SK-MEL-5 (cell line): ENCODE data around the gene NCCRP1. TPM values are rescaled to one million over a fixed set of nuclear protein-coding genes. Genes with fewer than 3 reads are reported as not detected.
A peak's percentile ranks its signal among the peaks of the same experiment; 100 is the strongest.
"Not testable (repeated sequence)": the region's sequence is repeated elsewhere in the genome, so short reads cannot be mapped to it uniquely, and the experiment has no call there.

Source experiments
- DNase-seq: peaks from one replicate; pipeline ENCODE4 v3.0.0-alpha.2; 2016; ENCODE audit warnings: low read depth, low spot score
- in situ Hi-C: cut with HindIII; loops from 2 replicates; pipeline ENCODE4 v1.10.0; 2016; ENCODE audit warnings: low sequenced_read_pairs, high pct_unique_total_duplicates, low pct_unique_long_range_greater_than_20kb
- total RNA-seq: library from RNA; depleted of rRNA; stranded (reverse); fragments of >200 nt; shearing (Covaris generic); gene quantifications from 2 replicates; pipeline ENCODE4 v1.2.3, GENCODE V29; 2014

NCCRP1 gene
- total RNA-seq, 1 experiment from 2014 or later = 0.21 TPM

DNA sequence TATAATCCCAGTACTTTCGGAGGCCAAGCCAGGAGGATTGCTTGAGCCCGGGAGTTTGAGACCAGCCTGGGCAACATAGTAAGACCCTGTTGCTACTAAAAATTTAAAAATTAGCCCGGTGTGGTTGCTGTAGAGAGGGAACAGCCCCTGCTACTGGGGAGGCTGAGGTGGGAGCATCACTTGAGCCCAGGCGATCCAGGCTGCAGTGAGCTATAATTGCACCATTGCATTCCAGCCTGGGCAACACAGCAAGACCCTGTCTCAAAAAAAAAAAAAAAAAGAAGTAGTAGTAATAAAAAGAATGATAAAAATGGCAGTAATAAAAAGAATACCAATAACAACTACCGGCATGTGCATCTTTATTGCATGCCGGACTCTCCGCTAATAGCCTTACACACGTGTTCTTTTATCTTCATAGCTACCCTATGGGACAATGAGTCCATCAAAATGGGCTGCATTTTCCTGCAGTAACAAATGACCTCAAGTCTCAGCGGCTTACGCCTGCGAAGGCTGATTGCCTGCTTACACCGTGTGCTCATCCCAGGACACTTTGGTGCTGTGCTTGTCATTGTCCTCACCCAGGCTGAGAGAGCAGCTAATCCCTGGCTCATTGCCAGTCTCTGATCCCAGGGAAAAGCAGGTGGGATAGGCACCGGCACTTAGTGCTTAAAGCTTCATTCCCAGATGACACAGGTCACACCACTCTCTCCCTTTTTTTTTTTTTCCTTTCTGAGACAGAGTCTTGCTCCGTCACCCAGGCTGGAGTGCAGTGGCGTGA lies 21.7 kb downstream of the NCCRP1 start:
- in situ Hi-C loops = no loop called here
- DNase-seq = no peak

DNA sequence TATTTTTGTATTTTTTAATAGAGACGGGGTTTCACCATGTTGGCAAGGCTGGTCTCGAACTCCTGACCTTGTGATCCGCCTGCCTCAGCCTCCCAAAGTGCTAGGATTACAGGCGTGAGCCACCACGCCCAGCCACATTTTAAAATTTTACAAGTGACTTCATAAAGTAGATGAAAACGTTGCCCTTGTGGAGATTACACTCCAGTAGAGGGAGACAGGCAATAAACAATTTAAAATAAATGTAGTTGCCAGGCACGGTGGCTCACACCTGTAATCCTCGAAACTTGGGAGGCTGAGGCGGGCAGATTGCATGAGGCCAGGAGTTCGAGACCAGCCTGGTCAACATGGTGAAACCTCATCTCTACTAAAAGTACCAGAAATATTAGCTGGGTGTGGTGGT lies 22.3 kb downstream of the NCCRP1 start:
- in situ Hi-C loops, DNase-seq: not testable (repeated sequence)

DNA sequence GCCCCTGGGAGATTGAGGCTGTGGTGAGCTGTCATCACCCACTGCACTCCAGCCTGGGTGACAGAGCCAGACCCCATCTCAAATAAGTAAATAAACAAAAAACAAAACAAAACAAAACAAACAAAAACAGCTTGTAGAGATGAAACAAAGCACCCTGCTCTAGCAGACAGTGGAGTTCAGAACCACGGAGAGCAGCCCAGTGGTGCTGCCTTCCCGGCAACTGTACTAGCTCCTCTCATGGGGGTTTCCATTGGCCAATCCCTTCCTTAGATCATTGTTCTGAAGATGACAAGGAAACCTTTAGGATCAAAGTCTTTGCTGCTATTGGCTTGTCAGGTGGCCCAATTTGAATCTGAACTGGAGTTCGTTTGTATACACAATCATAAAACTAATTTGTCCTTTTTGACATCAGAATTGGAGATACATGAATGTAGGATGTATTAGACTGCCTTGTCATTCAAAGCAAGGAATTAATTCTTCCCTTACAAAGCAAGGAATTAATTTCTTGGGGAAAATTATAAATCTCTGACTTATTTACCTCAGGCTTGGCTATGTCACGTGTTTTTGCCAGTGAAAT lies 27.0 kb downstream of the NCCRP1 start:
- DNase-seq = peak; percentile 46
- in situ Hi-C loops = no loop called here

DNA sequence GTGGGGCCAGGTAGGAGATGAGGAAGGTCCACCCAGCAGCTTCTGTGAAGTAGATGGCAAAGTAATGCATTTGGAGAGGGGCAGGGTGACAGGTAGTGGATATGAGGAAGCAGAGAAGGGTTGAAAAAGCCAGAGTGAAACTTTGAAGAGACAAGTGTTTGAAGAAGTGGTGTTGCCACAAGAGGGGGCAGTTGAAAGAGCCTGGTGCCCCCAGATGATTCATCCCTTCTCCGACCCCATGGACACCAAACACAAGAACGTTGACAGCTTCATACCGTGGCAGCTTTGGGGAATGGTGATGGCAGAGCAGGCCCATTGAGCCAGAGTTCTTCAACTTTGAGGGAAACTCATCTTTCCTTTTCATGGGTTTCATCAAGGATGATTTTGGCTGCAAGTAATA lies 28.1 kb downstream of the NCCRP1 start:
- in situ Hi-C loops = no loop called here
- DNase-seq = peak; percentile 22

DNA sequence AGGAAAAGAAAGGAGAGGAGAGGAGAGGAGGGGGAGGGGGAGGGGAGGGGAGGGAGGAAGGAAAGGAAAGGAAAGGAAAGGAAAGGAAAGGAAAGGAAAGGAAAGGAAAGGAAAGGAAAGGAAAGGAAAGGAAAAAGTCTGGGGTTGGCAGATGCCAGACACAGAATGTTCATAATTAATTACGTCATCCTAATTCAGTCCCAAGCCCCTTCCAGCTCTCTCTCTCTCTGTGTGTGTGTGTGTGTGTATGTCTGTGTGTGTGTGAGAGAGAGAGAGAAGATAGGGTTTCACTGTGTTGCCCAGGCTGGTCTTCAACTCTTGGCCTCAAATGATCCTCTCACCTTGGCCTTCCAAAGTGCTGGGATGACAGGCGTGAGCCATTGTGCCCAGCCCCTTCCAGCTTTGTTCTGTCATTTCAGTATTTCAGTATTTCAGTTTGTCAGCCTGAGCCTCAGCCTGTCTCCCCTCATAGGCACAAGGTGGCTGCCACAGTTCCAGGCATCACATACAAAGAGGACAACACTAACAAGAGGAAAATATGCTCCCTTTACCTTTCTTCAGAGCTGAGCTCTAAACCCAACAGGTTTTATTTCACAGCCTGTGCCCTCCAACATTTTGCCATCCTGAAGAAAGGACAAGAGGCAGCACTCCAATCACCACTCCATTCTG lies 33.5 kb downstream of the NCCRP1 start:
- in situ Hi-C loops = no loop called here
- DNase-seq = no peak

DNA sequence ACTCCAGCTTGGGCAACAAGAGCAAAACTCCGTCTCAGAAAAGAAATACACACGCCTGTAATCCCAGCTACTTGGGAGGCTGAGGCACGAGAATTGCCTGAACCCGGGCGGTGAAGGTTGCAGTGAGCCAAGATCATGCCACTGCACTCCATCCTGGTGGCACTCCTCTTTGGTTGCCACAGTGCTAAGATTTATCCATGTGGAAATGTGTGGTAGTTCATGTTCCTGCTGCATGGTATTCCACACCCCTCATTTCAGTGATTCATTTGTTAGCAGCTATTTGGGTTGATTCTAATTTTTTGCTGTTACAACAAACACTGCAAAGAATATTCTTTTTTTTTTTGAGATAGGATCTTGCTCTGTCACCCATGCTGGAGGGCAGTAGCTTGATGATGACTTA lies 35.9 kb downstream of the NCCRP1 start:
- in situ Hi-C loops = no loop called here
- DNase-seq = no peak

DNA sequence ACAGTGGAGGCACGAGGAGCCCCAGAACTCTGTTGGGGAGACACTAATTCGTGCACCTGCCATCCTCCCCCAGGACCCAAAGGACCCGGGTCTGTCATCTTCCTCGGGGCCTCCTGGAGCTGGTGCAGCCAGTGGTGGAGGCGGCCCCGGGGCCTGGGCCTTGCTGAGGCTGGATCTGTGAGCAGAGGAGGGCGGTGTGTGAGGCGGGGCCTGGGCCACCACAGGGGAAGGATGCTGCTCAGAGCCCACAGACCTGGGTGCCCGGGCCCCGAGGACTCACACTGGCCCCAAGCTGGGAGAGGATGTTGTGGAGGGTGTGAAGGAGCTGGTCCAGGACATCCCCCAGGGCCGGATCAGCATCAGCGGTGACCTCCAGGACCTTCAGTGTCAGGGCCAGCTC lies 39.8 kb downstream of the NCCRP1 start:
- in situ Hi-C loops = no loop called here

DNA sequence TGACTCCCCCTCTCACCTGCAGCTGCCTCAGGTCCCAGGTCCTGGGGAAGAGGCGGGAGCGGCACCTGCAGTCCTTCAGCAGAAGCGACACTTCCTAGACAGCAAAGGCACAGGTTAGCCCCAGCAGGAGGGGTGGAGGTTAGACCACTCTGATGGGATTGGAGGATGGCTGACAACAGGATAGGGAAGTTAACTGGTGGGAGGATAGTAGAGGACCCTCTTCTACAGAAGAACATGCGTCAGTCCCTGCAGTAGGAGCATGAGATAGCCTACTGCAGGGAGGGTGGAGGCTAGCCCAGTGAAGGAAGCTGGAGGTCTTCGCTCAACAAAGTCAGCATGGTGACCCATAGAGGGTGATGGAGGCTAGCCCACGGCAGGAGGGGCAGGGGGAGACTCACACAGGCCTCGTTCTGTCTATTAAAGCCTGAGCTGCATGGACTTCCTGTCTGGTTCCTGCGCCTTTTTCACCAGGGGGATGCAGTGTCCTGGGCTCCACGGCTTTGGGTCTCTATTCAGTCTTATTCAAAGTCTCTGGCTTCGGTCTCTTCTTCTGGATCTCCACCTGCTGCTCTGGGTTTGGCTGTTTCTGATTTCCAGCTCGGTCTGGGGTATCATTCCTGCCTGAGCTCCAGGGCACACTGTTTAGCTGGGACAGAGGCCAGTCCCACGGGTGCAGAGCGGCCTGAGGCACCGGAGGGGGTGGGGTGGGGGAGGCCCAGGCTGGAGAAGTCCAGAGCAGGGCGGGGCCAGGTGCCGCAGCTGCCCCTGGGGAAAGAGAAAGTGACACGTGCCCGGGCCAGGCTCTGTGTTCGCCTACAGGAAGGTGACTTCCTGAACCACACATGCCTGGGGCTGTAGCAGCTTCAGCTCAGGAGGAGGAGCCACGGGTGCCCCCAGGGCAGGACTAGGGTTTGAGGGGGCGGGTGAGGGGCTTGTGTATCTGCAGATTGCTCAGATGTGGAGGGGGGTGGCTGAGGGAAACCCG lies 40.7 kb downstream of the NCCRP1 start:
- in situ Hi-C loops = no loop called here
- DNase-seq = no peak

More for the DNA sequence above, 39.8 kb downstream of the NCCRP1 start:
- DNase-seq = no peak

DNA sequence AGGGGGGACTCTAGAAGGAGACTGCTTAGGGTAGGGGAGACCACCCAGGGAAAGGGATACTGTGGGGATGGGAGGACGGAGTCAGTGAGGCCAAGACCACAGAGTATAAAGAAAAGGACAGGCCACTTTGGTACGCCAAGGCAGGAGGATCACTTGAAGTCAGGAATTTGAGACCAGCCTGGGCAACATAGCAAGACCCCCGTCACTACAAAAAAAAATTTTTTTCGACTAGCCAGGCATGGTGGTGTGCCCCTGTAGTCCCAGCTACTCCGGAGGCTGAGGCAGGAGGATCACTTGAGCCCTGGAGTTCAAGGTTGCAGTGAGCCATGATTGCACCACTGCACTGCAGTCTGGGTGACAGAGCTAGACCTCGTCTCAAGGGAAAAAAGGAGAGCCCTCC lies 41.4 kb downstream of the NCCRP1 start:
- in situ Hi-C loops = no loop called here
- DNase-seq = no peak

DNA sequence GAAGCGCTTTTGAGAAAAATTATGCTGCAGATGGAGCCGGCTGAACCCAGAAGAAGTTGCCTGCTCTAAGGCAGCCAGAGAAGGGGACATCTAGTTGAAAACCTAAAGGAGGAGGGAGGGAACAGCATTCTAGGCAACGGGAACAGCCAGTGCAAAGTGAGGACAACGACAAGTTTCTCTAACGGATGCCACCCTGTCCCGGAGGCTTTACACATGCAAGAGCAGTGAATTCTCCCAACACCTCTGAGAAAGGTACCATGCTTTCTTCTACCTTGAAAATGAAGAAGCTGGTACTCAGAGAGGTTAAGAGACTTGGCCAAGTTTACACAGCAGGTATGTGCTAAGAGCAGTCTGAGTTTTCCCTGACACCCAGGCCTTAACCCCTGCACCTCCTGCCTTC lies 42.2 kb downstream of the NCCRP1 start:
- in situ Hi-C loops = no loop called here

DNA sequence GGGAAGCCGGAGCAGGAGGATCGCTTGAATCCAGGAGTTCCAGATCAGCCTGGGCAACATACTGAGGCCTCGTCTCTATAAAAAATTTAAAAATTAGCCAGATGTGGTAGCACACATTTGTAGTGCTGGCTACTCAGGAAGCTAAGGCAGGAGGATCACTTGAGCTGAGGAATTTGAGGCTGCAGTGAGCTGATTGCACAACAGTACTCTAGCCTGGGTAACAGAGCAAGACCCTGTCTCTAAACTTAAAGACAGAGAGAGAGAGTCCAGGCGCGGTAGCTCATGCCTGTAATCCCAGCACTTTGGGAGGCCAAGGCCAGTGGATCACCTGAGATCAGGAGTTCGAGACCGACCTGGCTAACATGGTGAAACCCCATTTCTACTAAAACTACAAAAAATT lies 43.7 kb downstream of the NCCRP1 start:
- no peak for DNase-seq
- in situ Hi-C loops = no loop called here

More for the DNA sequence above, 42.2 kb downstream of the NCCRP1 start:
- DNase-seq = no peak

DNA sequence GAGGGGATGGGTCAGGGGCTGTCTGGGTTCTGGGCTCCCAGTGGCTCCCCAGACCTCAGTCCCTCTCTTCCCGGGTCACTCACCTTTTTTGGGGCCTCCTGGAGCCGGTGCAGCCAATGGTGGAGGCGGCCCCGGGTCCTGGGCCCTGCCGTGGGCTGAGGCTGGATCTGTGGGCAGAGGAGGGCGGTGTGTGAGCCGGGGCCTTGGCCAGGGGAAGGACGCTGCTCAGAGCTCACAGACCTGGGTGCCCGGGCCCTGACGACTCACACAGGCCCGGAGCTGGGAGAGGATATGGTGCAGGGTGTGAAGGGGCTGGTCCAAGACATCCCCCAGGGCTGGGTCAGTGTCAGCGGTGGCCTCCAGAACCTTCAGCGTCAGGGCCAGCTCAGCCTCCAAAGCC lies 47.0 kb downstream of the NCCRP1 start:
- in situ Hi-C loops, DNase-seq: not testable (repeated sequence)

DNA sequence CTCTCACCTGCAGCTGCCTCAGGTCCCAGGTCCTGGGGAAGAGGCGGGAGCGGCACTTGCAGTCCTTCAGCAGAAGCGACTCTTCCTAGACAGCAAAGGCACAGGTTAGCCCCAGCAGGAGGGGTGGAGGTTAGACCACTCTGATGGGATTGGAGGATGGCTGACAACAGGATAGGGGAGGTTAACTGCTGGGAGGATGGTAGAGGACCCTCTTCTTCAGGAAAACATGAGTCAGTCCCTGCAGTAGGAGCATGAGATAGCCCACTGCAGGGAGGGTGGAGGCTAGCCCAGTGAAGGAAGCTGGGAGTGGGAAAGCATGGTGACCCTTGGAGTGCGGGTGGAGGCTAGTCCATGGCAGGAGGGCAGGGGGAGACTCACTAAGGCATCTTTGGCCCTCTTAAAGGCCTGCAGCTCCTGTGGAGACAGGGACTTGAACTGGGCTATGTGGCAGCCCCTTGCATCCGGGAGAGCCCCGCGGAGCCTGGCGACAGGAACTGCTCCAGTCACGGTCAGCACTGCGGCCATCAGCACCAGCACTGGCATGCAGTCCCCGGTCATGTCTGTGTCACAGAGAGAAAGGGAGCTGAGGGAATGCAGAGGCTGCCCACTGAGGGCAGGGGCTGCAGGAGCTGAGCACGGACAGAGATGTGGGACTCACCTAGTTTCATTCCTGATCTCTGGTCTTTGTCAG lies 47.8 kb downstream of the NCCRP1 start, which contains the start of gene IFNL3:
TSS of gene IFNL3 (minus strand) at position 597 of the 691 bp plus-strand sequence. CDS start at position 558, 39 bp downstream.
- in situ Hi-C loops, DNase-seq: not testable (repeated sequence)

DNA sequence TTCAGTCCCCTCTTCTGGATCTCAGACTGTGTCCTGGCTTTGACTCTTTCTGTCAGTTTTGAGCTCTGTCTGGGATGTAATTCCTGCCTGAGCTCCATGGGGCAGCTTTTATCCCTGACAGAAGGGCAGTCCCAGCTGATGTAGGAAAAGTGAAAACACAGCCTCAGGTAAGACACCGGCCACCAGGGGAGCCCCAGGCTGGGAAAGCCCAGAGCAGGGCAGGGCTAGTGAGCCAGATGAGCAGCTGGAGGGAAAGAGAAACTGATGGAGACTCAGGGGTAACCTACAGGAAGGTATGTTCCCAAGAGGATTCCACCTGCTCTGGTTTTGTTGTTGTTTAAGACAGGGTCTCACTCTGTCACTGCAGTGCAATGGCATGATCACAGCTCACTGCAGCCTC lies 48.4 kb downstream of the NCCRP1 start:
- DNase-seq, in situ Hi-C loops: not testable (repeated sequence)

DNA sequence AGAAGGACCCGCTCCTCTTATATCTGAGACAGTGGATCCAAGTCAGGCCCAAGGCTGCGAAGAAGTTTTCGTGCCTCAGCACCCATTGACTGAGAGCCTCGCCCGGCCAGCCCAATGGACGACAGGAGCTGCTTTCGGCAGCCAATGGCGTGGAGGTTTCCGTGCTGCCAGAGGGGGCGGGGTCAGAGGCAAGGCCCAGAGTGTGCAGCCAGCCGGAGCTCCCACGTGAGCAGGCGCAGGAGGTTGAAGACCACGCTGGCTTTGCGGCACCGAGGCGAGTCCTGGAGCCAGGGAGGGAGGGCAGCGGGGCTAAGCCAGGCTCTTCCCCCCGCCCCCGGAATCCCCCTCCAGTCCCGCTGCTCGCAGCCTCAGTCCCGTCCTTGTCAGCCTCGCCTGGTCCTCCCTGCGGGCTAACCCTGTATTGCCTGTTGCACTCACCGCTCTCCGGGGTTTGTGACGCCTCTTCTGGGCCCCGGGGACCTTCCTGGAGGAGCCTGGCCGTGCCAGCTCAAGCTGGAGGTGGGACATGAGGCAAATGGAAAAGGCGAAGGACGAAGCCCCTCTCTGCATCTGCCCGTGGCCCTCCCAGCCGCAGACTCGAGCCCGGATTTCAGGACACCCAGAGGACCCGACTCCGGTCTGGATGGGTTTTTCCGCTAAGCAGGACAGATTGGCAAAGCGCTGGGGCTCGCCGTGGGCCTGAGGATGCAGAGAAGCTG lies 50.3 kb downstream of the NCCRP1 start:
- in situ Hi-C loops = no loop called here
- no peak for DNase-seq
